ENCODE data around the gene WDR74. TPM values are rescaled to one million over a fixed set of nuclear protein-coding genes. Genes with fewer than 3 reads are reported as not detected.

The WDR74 gene
- total and polyA plus RNA-seq, 2 donors (not counting 1 experiment from before 2014, with no cell fraction given) = 122 to 131 TPM

DNA sequence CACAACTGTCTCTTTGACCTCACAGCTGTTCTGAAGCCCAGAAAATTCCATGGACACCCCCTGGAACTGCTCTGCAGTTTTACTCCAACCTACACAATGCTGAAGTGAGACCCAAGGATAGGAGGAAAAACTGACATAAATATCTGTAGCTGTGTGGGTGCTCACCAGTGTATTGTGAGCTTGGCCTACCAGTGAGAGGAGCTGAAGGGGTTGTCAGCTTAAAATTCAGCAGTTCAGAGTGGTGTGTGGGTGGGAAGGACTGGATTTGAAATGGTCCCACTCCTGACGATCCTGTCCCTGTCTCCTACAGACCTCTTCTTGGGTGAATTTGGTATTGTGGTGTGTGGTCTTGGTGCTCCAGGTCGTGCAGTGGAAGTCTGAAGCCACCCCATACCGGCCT, 49.8 kb downstream of the WDR74 start:
- no peak for DNase-seq
- ATAC-seq (ENCODE audit: low read depth) = no peak
- Mint-ChIP-seq H3K9me3 (ENCODE audit: insufficient read depth) (no peaks in the 10 kb centered on the region), H3K4me1 (peaks cover 54% of the 10 kb centered on the region), H3K27me3 (no peaks in the 10 kb centered on the region), H3K4me3 (peak overlapping the region; percentile 91), H3K27ac (peak overlapping the region; percentile 71)
- Histone ChIP-seq H3K4me1 (ENCODE audit: control insufficient read depth in 2 of 2, insufficient read depth in 2 of 2, low read length in 2 of 2) (peaks cover 33 to 41% of the 10 kb centered on the region in 2 donors), H4K20me1 (ENCODE audit: control insufficient read depth, insufficient read depth, low read length, poor library complexity, severe bottlenecking) (peaks cover 15% of the 10 kb centered on the region), H3K27me3 (replicated peaks in 1 of 4; ENCODE audit: control extremely low read depth in 1 of 4, control insufficient read depth in 3 of 4, insufficient read depth in 4 of 4, low read length in 3 of 4) (no peaks in the 10 kb centered on the region), H3K79me2 (ENCODE audit: control insufficient read depth, insufficient read depth, low read length) (peaks cover 40% of the 10 kb centered on the region), H3K4me3 (ENCODE audit: control extremely low read depth in 1 of 5, extremely low read depth in 1 of 5, insufficient read depth in 1 of 5, low read depth in 2 of 5, low read length in 4 of 5) (no peak overlapping the region), H2AFZ (ENCODE audit: insufficient read depth, low read depth, low read length, poor library complexity, severe bottlenecking) (no peak overlapping the region), H3K27ac (ENCODE audit: low read length in 2 of 2) (no peak overlapping the region), H3K4me2 (replicated peaks; ENCODE audit: low read depth, low read length, poor library complexity, severe bottlenecking) (no peak overlapping the region), H3K9ac (ENCODE audit: low read length) (no peak overlapping the region), H3K9me3 (ENCODE audit: control extremely low read depth in 1 of 3, control insufficient read depth in 2 of 3, insufficient read depth in 1 of 3, low read length in 2 of 3) (no peaks in the 10 kb centered on the region), H3K36me3 (replicated peaks in 1 of 2; ENCODE audit: control extremely low read depth in 1 of 2, control insufficient read depth in 1 of 2, extremely low read depth in 1 of 2, insufficient read depth in 2 of 2, low read length in 1 of 2) (peaks cover 0 to 38% of the 10 kb centered on the region in 2 experiments)
- TF ChIP-seq, protein P1, sequence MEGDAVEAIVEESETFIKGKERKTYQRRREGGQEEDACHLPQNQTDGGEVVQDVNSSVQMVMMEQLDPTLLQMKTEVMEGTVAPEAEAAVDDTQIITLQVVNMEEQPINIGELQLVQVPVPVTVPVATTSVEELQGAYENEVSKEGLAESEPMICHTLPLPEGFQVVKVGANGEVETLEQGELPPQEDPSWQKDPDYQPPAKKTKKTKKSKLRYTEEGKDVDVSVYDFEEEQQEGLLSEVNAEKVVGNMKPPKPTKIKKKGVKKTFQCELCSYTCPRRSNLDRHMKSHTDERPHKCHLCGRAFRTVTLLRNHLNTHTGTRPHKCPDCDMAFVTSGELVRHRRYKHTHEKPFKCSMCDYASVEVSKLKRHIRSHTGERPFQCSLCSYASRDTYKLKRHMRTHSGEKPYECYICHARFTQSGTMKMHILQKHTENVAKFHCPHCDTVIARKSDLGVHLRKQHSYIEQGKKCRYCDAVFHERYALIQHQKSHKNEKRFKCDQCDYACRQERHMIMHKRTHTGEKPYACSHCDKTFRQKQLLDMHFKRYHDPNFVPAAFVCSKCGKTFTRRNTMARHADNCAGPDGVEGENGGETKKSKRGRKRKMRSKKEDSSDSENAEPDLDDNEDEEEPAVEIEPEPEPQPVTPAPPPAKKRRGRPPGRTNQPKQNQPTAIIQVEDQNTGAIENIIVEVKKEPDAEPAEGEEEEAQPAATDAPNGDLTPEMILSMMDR (IDR thresholded peaks at IDR 0.05) = no peak
- TF ChIP-seq EZH2 (IDR thresholded peaks at IDR 0.05; ENCODE audit: borderline replicate concordance, insufficient read depth, low read depth, low read length, poor library complexity, severe bottlenecking) = no peak
- whole genome bisulfite sequencing (ENCODE audit: insufficient coverage) = 86% methylated on average over 3 of the region's 3 CpGs
- POLR2A ChIA-PET = interaction anchor here (0.6 to 3.7 kb wide), 10 partner anchors 17 to 66 kb away, joined by 3 to 22 read pairs (median 4); partner anchors contain the start of genes POLR2G, STX5, TEX54 and WDR74
- intact Hi-C loops (cut with micrococcal nuclease) = loop anchor here (10.0 kb wide), 1 partner anchor 395 kb away; no protein-coding TSS in a partner anchor
- CTCF ChIA-PET = interaction anchor here (0.5 to 7.2 kb wide), 4 partner anchors 33 to 91 kb away, joined by 3 to 101 read pairs (median 23); partner anchors contain the start of gene SLC3A2

DNA sequence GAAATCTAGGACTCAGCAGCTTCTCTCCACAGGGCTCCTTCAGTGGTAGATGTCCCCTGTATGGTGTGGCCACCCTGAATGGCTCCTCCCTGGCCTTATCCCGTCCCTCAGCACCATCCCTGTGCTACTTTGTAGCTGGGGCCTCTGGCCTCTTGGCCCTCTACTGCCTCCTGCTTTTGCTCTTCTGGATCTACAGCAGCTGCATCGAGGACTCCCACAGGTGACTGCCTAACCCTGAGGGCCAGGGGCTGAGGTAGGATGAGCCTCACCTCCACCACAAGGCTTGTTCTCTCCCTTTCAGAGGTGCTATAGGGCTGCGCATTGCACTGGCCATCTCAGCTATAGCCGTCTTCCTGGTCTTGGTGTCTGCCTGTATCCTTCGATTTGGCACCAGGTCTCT, 50.4 kb downstream of the WDR74 start:
- peaks cover 0 to 32% of the 10 kb centered on the region in 2 experiments for H3K36me3 ChIP-seq (replicated peaks in 1 of 2; ENCODE audit: control extremely low read depth in 1 of 2, control insufficient read depth in 1 of 2, extremely low read depth in 1 of 2, insufficient read depth in 2 of 2, low read length in 1 of 2)

More for the DNA sequence above, 50.4 kb downstream of the WDR74 start:
- no peak for TF ChIP-seq EZH2 (IDR thresholded peaks at IDR 0.05; ENCODE audit: borderline replicate concordance, insufficient read depth, low read depth, low read length, poor library complexity, severe bottlenecking)
- TF ChIP-seq, protein P1 (IDR thresholded peaks at IDR 0.05) = no peak
- Mint-ChIP-seq H3K27me3 (no peaks in the 10 kb centered on the region), H3K4me1 (peaks cover 54% of the 10 kb centered on the region), H3K27ac (peak overlapping the region; percentile 71), H3K9me3 (ENCODE audit: insufficient read depth) (no peaks in the 10 kb centered on the region), H3K4me3 (peak overlapping the region; percentile 91)
- peaks cover 15% of the 10 kb centered on the region for H4K20me1 ChIP-seq (ENCODE audit: control insufficient read depth, insufficient read depth, low read length, poor library complexity, severe bottlenecking)
- peak overlapping the region in 1 of 2 donors; percentile 32 for H3K27ac ChIP-seq (ENCODE audit: low read length in 2 of 2)
- H2AFZ ChIP-seq (ENCODE audit: insufficient read depth, low read depth, low read length, poor library complexity, severe bottlenecking) = no peak overlapping the region
- CTCF ChIA-PET = interaction anchor here (0.7 to 7.2 kb wide), 3 partner anchors 75 to 822 kb away, joined by 3 to 101 read pairs (median 39); partner anchors contain the start of genes FTH1 and SLC3A2
- intact Hi-C loops (cut with micrococcal nuclease) = loop anchor here (10.0 kb wide), 1 partner anchor 394 kb away; no protein-coding TSS in a partner anchor
- DNase-seq (no peak), ATAC-seq (ENCODE audit: low read depth) (no peak)
- POLR2A ChIA-PET = interaction anchor here (0.7 to 3.7 kb wide), 8 partner anchors 17 to 67 kb away, joined by 3 to 22 read pairs (median 4); partner anchors contain the start of genes POLR2G, STX5, TEX54 and WDR74
- peaks cover 33 to 41% of the 10 kb centered on the region in 2 donors for H3K4me1 ChIP-seq (ENCODE audit: control insufficient read depth in 2 of 2, insufficient read depth in 2 of 2, low read length in 2 of 2)
- H3K4me3 ChIP-seq (ENCODE audit: control extremely low read depth in 1 of 5, extremely low read depth in 1 of 5, insufficient read depth in 1 of 5, low read depth in 2 of 5, low read length in 4 of 5) = no peak overlapping the region
- peaks cover 40% of the 10 kb centered on the region for H3K79me2 ChIP-seq (ENCODE audit: control insufficient read depth, insufficient read depth, low read length)
- no peak overlapping the region for H3K9ac ChIP-seq (ENCODE audit: low read length)
- H3K4me2 ChIP-seq (replicated peaks; ENCODE audit: low read depth, low read length, poor library complexity, severe bottlenecking) = no peak overlapping the region
- no peaks in the 10 kb centered on the region for H3K27me3 ChIP-seq (replicated peaks in 1 of 4; ENCODE audit: control extremely low read depth in 1 of 4, control insufficient read depth in 3 of 4, insufficient read depth in 4 of 4, low read length in 3 of 4)
- no peaks in the 10 kb centered on the region for H3K9me3 ChIP-seq (ENCODE audit: control extremely low read depth in 1 of 3, control insufficient read depth in 2 of 3, insufficient read depth in 1 of 3, low read length in 2 of 3)
- WGBS (ENCODE audit: insufficient coverage) = 88% methylated on average over 1 of the region's 5 CpGs
